Renal cortical epithelial cell (primary cell): ENCODE measurements around the gene CFAP77. TPM values are rescaled to one million over a fixed set of nuclear protein-coding genes. Genes with fewer than 3 reads are reported as not detected.

Source experiments
- DNase-seq: peaks from one replicate; pipeline ENCODE4 v3.0.0-alpha.2; 2011; ENCODE audit warnings: low read depth
- total RNA-seq: library from RNA; depleted of rRNA; stranded (reverse); fragments of >200 nt; gene quantifications from 2 replicates; pipeline ENCODE4 v1.2.3, GENCODE V29; 2014

The CFAP77 gene
- total RNA-seq, 1 donor from 2014 or later: 0.10 TPM

- no peak for DNase-seq
Observed at GRCh38 chr9:132451276-132451675, 41.3 kb downstream of the CFAP77 start.

GRCh38 chr9:132456241-132456640 is 46.2 kb downstream of the CFAP77 start:
- DNase-seq: no peak

DNA sequence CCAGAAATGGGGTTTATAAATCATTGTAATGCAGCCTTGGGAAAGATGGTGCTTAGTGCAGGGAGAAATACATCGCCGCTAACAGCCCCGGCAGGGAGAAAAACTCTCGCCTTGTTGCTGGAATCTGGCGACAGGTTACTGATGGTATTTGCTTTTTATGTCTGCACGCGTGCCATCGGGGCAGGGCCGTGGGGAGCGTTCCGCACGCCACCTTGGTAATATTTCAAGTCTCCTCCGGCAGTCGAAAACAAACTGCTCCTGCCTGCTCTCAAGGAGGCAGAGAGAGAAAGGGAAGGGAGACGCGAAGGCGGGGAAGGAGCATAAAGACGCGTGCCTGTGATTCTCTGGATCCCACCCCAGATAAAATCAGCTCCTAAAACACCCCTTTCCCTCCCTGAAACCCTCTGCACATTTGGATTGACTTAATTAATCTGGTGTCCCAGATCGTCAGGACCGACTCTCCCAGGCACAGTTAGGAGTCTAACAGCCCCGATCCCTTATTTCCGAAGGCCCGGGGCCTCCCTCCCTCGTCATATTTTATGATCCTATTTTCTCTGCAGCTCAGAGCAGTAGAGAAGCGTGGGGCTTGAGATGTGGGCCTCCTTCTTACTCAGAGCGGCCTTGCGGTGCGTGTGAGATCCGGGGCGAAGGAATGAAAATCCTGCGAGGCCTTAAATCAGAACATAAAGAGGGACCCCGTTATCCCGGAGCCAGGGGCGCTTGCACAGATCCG is 47.7 kb downstream of the CFAP77 start:
- DNase-seq: no peak

DNA sequence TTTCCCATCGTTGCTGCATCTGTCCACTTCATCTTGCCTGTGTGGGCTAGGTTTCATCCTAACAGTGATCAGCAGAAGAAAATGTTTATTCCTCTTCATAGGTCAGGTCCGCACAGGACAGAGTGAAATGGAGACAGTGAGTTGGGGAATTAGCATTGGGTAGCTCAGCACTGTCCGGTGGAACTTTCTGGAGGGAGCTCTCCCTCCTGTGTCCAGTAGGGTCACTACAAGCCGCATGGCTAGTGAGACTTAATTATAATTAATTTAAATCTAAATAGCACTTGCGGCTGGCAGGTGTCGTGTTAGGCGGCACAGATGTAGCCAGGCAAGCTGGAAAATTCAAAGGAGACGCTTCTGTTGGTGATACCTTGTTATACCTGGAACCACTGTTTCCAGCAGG is 48.4 kb downstream of the CFAP77 start:
- DNase-seq: no peak

- DNase-seq: no peak
Observed at GRCh38 chr9:132459661-132460060, 49.6 kb downstream of the CFAP77 start.

DNA sequence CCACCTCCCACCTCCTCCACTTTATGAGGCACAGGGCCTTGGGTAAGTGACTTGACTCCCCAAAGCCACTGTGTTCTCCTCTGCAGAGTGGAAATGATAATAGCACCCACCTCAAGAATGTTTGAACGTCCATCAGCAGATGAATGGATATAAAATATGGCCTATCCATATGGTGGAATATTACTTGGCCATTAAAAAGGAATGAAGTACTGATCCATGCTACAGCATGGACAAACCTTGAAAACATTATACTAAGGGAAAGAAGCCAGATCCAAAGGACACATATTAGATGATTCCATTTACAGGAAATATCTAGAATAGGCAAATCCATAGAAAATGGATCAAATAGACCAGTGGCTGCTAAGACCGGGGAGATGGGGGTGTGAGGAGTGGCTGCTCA is 50.2 kb downstream of the CFAP77 start:
- DNase-seq: no peak

DNA sequence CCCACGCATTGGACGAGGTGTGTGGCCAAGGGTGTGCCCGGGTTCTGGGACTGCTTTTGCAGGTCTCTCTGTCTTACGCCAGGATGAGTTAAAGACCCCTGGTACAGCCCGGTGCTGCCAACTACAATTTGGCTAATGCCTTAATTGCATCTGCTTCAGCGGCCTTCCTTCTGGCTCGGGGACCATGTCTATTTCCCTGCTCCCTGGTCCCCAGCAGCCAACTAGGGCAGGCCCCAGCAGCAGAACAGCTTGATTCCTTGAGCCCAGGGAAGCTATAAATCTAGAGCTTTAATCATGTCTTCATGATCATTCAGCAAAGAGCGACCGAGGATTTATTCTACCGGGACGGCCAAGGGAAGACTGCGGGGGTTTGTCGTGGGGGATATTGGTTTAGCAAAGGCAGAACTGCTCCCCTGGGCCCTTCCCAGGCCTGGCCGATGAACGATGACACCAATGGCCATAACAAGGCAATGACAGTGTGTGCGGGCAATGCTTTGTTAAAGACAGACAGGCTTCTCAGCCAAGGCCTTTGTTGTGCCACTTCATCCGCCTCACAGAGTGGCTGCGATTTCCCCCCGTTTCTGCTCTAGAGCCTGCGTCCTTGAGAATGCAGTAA is 51.4 kb downstream of the CFAP77 start:
- no peak for DNase-seq

DNA sequence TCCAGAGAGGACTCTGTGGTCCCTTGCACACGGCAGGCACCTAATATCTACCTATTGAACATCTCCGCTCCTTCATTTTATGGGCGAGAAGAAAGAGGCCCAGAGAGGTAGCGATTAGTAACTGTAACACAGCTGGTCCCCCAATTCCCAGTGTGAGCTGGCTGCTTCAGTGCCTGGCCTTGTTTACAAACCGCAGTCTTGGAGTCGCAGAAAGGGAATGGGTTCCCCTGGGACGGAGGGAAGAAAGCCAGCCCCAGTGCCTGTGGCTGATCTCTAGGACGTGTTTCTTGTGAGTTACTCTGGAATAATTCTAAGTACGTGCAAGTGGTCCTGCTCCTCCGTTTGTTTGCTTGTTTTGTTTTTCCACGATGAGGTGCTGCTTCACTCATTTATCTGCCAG is 52.0 kb downstream of the CFAP77 start:
- DNase-seq: no peak

DNA sequence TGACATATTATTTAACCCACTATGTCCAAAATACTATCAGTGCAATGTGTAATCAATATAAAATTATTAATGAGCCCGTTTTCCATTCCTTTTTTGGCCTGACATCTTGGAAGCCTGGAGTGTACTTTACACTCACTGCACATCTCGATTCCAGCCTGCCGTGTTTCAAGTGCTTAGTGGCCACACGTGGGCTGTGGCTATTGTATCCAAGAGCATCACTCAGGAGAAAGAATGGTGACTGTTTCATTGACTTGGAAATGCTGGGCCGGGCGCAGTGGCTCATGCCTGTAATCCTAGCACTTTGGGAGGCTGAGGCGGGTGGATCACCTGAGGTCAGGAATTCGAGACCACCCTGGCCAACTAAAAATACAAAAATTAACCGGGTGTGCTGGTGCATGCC is 54.5 kb downstream of the CFAP77 start:
- no peak for DNase-seq

DNA sequence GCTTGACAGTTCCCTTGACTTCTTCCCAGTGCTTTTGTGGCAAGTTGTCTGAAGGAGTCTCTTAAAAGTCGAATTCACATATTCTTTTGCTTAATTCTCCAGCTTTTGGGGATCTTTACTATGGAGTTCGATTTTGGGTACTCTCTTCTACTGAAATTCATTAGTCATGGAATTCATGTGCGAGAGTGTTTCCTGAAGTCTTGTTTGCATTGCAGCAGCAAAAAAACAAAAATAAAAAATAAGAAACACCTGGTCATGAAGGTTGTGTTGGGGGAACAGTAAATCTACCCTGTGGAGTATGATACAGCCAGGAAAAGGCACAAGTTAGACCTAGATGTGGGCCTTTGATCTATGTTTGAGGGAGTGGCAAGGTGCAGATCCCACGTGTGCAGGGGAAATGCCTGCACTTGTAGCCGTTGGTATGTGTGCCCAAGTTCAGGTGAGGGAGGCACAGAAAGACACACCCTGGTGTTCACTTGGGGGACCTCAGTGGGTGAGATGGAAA is 55.2 kb downstream of the CFAP77 start:
- no peak for DNase-seq

DNA sequence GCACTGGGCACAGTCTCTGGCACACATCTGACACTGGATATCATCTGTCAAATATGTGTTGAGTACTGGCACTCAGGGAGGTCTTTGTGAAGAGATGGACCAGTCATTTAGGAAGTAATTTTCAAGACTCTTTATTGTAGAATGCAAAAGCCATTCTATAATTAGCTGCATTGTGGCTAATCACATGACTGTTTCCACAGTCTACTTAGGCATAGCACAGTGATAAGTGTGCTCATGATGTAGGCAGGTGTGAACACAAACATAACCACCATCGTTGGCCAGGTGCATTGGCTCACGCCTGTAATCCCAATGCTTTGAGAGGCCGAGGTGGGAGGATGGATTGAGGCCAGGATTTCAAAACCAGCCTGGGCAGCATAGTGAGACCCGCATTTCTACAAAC is 62.2 kb downstream of the CFAP77 start:
- no peak for DNase-seq

- no peak for DNase-seq
Observed at GRCh38 chr9:132472599-132472998, 62.6 kb downstream of the CFAP77 start.

- DNase-seq: peak; percentile 48
Observed at GRCh38 chr9:132474253-132474652, 64.2 kb downstream of the CFAP77 start.

GRCh38 chr9:132478353-132479050 is 68.5 kb downstream of the CFAP77 start:
- DNase-seq: no peak

- no peak for DNase-seq
Observed at GRCh38 chr9:132479733-132480132, 69.7 kb downstream of the CFAP77 start.

DNA sequence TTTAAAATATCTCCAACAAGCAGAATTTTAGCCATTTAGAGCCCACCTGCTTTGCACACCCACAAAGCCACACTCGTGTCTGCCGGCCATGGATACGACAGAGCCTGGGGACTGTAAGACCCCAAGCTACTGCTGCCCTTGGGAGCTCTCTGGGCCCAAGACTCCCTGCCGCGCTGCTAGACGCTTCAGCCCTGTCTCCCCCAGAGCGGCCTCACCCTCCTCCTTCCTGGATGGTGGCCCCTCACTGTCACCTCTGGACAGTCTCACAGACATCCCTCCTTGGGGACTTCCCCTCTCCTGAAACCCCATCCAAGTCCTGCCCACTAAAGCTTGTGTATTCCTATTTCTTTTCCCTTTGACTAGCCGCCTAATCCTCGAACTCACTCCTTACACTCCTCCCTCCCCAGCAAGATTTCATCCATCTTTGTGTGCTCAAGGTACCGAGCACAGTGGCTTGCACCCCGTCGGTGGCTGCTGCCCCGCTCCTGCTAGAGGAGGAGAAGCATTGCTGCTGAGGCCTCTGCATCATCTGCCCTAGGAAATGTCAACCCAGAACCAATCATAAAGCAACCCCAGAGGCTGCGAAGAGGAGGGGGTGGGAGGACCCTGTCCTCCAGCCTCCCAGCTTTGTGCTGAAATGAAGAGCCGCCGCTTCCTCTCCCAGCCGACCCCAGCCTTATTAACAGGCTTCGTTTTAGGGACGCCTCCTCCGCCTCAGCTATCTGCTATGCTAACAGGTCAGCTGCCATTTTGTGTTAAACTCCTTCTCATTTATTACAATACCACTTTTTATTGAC is 71.2 kb downstream of the CFAP77 start:
- no peak for DNase-seq

DNA sequence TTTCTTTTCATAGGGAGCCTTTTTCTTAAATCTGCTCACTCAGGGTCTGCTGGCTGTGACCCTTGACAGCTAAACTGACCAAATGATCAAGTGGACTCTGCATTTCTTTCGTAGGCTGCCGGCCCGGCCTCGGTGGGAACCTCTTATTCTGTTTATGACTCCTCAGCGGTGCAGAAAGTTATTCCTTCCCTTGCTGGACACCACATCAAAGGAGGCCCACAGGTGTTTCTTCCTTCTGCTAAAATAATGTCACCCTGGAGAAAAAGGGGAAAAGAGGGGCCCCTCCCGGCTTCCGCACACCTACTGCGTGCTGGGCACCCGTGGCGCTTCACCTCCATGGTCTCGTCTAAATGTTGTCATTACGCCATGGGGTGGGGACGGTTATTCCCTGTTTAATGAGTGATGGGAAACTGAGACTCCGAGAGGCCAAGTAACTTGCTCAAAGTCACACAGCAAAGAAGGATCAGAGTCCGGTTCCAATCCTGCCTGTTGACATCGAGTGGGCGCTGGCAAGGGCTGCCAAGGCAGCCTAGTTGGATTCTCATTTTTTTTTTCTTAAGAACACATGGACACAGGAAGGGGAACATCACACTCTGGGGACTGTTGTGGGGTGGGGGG is 72.3 kb downstream of the CFAP77 start:
- DNase-seq: no peak

DNA sequence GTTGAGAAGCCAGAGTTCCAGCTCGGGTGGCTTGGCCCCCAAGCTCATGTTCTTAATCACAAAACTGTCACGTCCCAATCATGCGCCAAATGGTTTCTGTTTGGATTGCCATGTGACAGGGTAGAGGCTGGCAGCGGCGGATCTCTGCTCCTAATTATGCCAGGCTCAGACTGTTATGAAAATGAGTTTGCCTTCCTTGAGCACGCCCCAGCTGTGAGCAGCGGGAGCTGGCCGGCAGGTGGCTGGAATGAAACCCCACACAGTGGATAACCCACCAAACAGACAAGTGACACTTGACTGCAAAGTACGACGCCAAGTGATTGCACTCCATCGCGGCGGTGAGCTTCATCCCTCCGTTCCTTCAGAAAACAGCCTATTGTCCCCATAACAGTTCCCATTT is 75.4 kb downstream of the CFAP77 start:
- no peak for DNase-seq

DNA sequence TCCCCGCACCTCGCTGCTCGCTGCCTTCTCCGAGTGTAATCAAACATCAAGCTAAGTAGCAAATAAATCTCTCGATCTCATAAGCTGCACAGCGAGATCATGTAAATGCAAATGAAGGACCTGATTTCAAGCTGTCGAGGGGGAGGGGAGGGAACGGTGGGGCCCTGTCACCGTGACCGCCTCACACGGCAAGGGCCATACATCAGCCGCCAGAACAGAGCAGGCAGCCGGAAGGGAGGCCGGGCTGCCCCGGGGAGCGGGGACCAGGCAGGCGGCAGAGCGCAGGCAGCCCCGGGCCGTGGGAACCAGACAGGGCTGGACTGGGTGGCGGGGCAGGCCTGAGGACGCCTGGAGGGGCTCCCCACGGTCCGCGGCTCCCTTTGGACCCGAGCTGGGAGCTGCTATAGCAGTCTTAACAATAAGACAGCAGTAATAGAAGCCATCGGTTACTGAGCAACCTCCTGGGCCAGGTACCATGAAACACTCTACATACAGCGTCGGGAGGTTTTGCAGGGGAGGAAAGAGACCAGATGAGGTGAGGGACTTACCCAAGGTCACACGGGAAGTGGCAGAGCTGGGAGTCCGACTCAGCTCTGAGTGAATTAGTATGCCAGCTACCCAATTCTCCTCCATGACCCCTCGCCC is 76.8 kb downstream of the CFAP77 start:
- no peak for DNase-seq

DNA sequence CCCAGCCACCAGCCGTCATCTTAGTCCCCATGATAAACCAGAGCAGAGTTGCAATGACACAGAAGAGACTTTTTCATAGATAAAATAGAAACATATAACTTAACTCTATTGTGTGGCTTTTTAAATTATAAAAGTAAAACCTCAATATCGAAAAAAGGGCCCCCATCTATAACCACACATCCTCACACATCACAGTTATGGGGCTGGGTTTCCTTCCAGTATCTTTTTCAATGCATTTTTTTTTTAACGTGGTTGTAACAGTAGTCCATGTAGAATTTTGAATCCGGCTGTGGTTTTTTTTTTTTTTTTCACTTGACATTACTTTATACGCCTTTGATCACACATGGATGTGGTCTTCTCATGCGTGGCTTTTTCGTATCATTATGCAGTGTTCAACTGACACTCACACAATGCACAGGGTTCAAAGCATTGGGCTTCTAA is 77.4 kb downstream of the CFAP77 start:
- no peak for DNase-seq

GRCh38 chr9:132487980-132488535 is 78.0 kb downstream of the CFAP77 start:
- DNase-seq: no peak
